T-helper 2 cell treated with Interferon-gamma antibody and Interleukin-4, amounts not matched to agents 100 ng/mL and 5 ng/mL, for 36 hours (primary cell): ENCODE data around the gene SLC13A3. TPM values are rescaled to one million over a fixed set of nuclear protein-coding genes. Genes with fewer than 3 reads are reported as not detected.

ENCODE experiments used
- intact Hi-C: fragments of 100-400 bp; cut with micrococcal nuclease; formaldehyde crosslinking; loops from one replicate; pipeline ENCODE4 v1.15.1; 2023
- total RNA-seq: library from RNA; stranded (reverse); gene quantifications from 2 replicates; pipeline ENCODE4 v1.2.3, GENCODE V29; 2022

The SLC13A3 gene
- total RNA-seq, 1 donor from 2014 or later, result not detected

DNA sequence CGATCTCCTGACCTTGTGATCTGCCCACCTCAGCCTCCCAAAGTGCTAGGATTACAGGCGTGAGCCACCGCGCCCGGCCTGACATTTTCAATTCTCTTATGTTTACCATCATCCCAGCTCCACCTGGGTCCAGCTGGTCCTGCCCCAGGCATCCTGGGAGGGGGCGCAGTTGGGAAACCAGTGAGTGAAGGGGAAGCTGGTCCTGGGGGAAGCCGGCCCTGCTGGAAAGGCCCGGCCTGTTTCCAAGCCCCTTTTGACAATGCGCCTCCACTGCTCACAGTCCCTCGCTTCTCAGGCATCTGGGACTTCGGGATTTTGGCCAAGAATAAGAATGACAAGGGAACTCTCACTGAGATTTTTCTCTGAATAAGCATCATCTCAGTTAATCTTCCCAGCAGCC, 14.2 kb downstream of the SLC13A3 start:
- intact Hi-C loops, result no loop called here

DNA sequence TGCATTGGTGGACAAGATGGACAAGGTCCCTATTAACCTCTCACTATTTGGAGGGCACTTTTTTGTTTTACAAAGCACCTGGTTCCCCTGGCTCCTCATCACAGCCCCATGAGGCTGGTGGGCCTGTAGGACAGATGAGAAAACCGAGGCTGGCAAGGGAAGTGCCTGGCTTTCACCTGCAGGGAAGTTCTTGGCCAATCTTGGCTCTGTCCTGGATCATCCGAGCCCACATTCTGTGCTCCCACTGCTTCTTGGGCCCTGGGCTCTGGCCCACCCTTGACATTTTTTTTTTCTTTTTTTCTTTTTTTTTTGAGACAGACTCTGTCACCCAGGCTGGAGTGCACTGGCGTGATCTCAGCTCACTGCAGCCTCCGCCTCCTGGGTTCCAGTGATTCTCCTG, 14.7 kb downstream of the SLC13A3 start:
- intact Hi-C loops, result no loop called here

DNA sequence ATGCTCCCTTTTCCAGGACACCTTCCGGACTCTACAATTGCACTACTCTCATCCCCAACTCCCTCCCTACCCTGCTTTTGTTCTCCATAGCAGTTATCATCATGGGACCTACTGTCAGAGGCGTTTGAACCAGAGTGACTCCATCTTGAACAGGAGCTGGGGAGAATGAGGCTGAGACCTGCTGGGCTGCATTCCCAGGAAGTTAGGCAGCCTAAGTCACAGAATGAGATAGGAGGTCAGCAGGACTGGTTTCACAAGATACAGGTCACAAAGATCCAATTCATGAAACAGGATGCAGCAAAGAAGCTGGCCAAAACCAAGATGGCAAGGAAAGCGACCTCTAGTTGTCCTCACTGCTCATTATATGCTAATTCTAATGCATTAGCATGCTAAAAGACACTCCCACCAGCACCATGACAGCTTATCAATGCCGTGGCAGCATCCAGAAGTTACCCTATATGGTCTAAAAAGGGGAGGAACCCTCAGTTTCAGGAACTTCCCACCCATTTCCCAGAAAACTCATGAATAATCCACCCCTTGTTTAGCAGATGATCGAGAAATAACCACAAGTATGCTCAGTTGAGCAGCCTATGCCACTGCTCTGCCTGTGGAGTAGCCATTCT, 15.6 kb downstream of the SLC13A3 start:
- intact Hi-C loops, result no loop called here

DNA sequence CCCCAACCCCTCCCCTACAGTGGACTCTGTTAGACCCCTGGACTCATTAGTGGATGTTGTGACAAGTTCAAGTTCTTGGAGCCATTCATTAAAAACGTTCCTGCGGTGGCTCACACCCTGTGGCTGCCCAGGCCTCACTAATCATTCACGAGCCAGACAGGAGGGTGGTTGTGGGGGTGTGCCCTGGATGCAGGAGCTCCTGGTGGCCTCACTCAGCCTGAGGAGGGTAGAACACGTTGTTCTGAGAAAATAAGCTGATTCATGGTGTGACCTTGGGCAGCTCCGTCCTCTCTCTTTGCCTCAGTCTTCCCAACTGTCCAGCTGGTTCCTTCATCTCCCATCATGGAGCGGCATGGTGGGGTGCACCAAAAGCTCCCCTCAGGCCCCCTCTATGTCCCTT, 16.7 kb downstream of the SLC13A3 start:
- intact Hi-C loops, result no loop called here

DNA sequence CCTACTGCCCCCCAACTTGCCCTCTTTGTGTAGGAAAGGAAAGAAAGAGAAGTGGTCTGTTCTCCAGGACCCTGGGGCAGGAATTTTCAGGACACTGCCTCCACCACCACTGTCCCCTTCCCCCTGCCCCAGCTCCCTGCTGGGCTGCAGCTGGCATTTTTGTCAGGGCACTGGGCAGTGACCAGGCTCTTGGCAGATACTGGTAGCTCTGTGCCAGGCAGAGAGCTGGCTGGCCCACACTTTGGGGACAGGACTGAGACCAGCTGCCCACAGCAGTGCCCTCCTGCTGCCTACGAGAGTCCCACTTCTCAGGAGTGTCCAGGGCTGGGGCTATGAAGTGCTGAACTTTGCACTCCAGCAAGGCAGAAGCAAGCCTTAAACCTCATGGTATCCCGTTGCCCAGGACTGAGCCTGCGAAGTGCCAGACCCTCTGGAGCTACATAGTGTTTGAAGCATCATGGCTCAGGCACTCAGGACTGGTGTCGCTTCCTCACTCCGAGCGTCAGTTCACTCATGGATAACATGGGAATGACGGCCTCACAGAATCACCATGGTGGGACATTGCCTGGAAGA, 19.3 kb downstream of the SLC13A3 start:
- intact Hi-C loops, result no loop called here

DNA sequence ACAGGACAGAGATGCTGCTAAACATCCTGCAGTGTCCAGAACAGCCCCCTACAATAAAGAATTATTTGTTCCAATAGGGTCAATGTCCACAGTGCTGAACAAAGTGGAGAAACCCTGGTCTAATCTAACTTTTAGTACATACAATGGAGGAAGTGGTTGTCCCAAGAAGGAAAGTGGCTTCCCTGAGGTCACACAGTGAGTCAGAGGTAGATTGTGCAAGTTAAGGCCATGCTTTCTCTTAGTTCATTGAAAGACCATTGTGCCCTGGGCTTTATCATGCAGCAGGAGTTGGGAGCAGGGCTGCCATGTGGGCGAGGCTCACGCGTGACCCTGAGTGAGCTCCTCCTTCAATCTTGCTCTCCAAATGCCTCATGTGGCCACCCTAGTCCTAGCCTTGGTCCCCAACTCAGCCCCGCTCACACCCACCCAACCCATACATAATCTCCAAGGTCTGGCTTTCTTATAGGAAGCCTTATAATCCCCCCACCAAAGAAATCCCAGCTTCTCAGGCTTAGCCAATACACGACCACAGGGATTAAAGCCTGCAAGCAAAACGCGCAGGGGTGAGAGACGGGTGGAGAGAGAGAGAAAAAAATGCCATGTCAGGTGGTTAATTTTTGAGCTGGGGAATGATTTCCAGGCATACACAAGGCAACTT, 19.9 kb downstream of the SLC13A3 start:
- intact Hi-C loops, result no loop called here

DNA sequence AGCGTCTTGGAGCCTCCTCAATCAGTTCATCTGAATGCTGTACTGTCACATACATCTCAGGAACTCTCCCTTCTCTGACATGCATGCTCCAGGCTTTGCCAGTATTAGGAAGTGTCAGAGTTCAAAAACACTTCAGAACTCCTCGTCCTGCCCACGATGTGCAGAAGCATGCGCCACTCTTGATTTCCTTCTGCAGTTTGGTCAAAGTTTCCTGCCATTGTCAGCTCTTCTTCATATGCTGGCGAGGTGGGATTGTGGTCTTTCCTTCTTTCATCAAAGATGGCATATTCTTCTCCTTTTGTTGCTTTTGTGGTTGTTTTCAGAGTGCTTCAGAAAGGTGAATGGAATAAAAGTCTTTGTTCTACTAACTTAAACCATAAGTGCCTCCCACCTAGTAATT, 21.0 kb downstream of the SLC13A3 start:
- intact Hi-C loops, result no loop called here

DNA sequence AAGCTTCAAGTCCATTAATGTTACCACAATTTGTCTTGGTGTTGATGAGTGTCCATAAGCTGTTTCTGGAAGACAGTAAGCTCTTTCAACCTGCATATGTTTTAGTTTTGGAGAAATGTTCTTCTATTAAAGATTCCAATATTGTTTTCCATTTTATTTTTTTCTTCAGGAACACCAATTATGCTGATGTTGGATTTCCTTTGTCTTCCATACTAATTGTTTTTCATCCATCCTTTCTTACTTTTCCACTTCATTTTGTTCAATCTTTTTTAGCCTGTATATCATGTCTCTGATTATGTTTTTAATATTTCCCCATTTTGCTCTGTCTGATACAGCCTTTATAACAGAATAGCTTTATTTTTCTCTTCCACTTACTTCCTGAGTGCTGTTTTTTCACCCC, 21.9 kb downstream of the SLC13A3 start:
- intact Hi-C loops, result loop anchor here (10.0 kb wide), 1 partner anchor 55 kb away; the partner anchor contains the start of gene TP53RK

DNA sequence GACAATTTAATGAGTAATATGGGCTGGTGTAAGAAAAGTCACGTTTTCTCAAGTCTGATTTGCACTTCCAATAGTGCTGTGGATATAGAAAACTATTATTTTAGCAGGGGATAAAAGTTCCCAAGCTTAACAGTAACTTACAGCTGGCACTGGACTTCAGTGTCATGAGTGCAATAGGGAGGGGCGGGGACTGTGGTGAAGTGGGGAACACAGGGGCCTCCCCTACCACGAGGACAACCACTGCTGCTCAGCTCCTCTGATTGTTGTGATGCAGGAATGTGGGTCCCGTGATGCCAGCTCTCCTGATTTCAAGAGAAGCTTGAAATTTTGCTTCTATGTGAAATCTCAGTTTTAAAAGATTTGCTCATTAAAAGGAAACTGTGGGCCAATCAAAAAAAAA, 24.0 kb downstream of the SLC13A3 start:
- intact Hi-C loops, result loop anchor here (10.0 kb wide), 1 partner anchor 58 kb away; the partner anchor contains the start of gene TP53RK

DNA sequence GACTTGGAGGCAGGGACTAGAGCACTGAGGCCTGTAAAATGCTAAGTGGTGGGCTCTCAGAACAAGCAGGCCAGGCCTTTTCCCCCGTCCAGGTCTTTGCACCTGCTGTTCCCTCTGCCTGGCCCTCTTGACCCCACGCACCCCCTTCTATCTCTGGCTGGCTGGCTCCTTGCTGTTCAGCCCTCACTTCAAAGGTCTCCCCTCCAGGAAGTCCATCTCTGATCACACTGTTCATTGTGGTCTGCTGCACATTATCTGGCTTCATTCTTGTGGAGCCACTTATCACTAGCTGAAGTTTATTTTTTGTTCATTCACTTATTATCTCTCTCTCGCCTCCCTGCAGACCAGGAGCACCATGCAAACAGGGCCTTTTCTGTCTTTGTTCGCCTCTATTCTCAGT, 24.5 kb downstream of the SLC13A3 start:
- intact Hi-C loops, result loop anchor here (10.0 kb wide), 1 partner anchor 58 kb away; the partner anchor contains the start of gene TP53RK

DNA sequence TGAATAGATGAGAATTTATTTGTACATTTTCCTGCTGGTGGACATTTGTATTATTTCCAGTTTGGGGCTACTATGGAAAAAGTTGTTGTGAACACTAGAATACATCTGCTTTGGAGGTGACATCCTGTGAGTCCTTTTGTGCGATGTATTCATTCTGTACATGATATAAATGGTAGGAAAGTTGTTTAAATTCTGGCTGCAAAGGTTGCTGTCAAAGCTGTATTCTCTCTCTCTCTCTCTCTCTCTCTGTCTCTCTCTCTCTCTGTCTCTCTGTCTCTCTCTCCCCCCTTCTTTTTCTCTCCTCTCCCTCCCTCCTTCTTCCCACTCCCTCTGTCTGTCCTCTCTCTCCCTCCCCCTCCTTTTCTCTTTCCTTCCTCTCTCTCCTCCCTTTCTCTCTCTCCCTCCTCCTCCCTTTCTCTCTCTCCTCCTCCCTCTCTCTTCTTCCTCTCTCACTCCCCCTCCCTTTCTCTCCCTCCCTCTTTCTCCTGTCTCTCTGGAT, 25.3 kb downstream of the SLC13A3 start:
- intact Hi-C loops, result loop anchor here (10.0 kb wide), 1 partner anchor 59 kb away; the partner anchor contains the start of gene TP53RK

DNA sequence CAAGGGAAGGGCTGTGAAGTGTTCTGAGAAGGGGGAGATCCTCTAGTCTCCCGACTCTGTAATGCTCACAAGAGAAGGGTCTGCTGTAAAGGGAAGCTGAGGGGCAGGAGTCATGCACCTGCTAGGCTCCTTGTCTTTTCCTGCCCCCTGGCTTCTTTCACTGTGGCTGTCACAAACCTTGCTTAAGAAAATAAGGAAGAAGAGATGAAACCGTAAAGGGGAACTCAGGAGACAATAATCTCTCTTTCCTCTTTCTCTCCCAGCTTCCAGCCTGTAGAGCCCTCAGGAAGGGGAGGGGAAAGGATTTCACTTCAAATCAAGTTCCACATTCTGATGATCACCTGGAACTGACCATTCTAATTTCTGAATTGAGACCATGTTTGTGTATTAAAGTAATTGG, 26.3 kb downstream of the SLC13A3 start:
- intact Hi-C loops, result loop anchor here (10.0 kb wide), 1 partner anchor 60 kb away; the partner anchor contains the start of gene TP53RK

DNA sequence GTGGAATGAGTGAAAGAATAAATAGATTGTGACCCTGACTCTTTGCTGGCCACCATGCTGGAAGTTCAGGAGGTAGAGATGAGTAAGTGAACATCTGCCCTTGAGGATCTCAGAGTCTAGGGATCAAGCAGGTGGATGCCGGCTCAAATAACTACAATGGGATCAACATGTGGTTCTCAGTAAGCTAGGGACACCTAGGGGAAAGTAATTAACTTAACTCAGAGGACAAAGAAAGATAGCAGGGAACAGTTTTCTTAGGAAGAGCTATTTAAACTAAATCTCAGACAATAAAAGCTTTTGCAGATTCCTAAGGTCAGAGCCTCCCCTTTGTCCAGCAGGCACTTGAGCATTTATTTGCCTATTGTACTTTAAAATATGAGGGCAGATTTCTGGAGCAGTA, 29.1 kb downstream of the SLC13A3 start:
- intact Hi-C loops, result loop anchor here (10.0 kb wide), 1 partner anchor 63 kb away; the partner anchor contains the start of gene TP53RK

DNA sequence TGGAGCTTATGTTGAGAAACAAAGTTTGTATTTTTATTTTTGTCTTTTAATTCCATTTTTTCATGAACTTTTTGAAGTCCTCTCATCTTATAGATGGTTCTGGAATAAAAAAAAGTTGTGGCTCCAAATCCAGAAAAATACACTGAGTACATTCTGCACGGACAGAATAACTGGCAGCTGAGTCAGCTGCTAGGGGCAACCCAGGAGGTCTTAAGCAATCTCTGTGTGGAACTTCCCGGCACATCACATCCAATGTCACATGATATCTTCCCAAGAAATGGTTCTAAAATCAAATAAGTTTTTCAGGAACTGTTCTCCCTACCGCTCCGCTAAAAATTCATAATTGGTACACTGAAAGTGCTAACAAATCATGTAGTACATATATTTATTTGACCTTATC, 29.8 kb downstream of the SLC13A3 start:
- intact Hi-C loops, result loop anchor here (10.0 kb wide), 1 partner anchor 63 kb away; the partner anchor contains the start of gene TP53RK

DNA sequence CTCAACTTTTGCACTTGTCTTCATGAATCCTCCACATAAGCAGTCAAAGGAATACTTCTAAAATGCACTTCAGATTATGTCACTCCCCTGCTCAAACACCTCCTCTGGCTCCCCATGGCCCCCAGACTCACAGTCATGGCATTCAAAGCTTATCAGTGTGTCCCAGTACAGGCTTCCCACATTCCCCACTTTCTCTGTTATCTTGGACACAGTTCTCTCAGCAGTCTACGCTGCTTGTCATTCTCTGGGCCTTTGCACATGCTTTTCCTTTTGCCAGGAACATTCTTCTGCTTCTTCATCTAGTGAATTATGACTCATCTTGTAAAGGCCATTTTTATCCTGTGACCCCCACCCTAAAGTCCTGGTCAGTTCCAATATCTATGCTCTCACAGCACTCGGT, 31.8 kb downstream of the SLC13A3 start:
- intact Hi-C loops, result no loop called here

DNA sequence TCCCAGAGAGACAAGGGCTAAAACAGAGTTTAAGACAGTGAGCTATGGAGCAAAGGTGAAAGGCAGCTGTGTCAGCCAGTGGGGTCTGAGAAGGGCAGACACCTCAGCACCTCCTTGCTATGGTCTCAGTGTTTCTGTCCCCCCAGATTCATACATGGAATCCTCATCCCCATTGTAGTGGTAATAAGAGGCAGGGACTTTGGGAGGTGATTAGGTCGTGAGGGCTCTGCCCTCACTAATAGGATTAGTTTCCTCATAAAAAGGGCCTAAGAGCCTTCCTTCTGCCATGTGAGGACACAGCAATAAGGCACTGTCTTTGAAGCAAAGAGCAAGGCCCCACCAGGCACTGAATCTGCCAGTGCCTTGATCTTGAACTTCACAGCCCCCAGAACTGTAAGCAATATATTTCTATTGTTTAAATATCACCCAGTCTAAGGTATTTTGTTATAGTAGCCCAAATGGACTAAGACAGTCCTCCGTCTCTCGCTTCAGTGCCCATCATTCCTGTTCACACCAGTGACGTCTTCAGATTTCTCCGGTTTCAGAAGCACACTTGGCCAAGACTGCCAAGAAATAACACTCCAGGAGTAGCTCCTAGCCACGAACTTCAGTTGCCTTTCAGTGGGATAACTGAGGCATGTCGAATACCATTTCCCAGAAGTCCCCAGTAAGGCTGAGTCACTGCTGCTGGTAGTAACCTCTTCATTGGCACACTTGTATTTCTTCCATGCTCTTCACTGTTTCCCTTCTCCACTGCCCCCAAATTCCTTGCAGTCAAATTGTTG, 32.8 kb downstream of the SLC13A3 start:
- intact Hi-C loops, result no loop called here

DNA sequence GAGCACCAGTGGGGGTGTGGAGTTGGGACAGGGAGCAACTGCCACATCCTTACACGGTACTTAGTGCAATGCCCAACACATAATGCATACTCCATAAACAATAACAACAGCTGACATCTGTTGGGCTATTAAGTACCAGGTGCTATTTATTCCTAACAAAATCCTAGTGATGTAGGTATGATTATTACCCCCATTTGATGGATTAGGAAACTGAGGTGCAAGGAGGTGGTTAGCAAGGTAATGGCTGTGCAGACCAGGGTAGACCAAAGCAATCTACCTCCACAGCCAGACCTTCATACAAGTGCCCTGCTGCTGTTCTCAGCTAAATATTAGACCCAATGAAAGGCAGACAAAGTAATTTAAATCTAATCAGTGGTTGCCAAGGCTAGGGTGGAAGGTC, 36.8 kb downstream of the SLC13A3 start:
- intact Hi-C loops, result no loop called here

DNA sequence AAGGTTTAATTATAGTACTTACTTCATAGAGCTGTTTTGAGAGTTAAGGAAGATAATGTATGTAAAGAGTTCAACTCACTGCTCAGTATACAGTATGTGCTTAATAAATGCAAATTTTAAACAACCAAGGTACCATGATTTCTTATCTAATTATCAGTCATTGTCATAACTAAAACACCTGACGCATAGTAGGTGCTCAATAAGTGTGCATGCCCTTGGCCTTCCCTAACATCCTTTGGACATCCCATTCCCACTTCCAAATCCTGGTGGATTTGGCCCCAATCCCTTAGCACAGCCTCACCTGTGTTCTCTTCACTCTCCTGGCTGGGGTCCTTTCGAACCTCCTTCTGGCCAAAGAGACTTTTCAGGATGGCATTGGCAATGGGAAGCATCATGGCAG, 41.1 kb downstream of the SLC13A3 start:
- intact Hi-C loops, result no loop called here

DNA sequence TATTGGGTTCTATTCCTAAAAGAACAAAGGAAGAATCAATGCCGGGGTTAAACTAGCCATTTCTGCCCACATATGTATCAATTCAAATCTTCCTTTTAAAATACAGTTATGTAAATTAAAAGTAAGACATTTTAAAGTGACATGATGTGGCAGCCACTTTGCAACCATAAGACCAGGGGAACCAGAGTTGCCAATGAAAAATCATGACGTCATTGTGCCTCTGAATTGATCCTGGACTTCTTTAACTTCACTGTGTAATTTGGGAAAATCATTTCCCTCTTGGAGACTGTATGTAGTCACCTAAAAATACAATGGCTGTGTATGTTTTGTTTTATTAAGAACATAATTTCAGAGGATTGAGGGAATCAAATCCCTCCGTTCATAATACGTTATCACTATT, 42.2 kb downstream of the SLC13A3 start:
- intact Hi-C loops, result no loop called here

DNA sequence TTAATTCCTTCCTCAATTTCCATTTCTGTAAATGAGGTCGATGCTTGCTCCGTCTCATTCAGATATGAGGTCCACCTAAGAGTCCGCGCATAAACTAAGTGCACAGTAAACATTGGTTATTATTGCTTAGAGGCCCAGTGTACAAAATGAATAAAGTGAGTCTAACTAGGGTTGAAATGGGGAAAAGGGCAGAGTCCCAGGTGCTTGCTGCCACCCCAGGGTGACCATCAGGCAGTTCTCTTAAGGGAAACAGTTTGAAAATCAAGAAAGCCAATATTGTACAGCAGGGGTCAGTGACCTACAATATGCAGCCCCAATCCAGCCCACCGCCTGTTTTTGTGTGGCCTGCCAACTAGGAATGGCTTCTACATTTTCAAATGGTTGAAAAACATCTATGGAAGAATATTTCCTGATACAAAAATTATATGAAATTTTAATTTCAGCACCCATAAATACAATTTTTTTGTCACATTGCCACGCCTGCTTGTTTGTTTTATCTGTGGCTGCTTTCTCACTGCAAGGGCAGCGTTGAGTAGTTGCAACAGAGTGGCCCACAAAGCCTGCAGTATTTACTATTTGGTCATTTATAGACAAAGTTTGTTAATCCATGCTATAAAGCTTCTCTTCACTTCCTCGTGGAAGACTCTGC, 43.3 kb downstream of the SLC13A3 start:
- intact Hi-C loops, result no loop called here
